ENCODE data around the gene CD79A.
A peak's percentile ranks its signal among the peaks of the same experiment; 100 is the strongest.

Gene CD79A

DNA sequence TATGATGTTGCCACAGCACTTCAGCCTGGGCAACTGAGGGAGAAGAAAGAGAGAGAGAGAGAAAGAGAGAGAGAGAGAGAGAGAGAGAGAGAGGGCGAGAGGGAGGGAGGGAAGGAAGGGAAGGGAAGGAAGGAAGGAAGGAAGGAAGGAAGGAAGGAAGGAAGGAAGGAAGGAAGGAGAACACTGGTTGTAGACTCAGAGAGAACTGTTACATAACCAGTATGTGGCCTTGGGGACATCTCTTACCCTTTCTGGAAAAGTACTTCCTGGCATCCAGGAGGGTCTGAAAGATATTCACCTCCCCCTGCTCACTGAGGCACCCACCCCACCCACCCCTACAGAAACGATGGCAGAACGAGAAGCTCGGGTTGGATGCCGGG is 3.2 kb downstream of the CD79A start:
- TF ChIP-seq TAF1 (IDR thresholded peaks at IDR 0.05; ENCODE audit: borderline replicate concordance, insufficient read depth, low read length) (no peak), SIN3A (IDR thresholded peaks at IDR 0.05; ENCODE audit: borderline replicate concordance, insufficient read depth, low read length) (no peak), FOXP2 (optimal IDR thresholded peaks at IDR 0.05; ENCODE audit: borderline replicate concordance, extremely low read depth, extremely low read length, insufficient read depth) (no peak), POLR2AphosphoS5 (IDR thresholded peaks at IDR 0.05; ENCODE audit: low read depth, low read length) (no peak)
- TF ChIP-seq, protein P1, sequence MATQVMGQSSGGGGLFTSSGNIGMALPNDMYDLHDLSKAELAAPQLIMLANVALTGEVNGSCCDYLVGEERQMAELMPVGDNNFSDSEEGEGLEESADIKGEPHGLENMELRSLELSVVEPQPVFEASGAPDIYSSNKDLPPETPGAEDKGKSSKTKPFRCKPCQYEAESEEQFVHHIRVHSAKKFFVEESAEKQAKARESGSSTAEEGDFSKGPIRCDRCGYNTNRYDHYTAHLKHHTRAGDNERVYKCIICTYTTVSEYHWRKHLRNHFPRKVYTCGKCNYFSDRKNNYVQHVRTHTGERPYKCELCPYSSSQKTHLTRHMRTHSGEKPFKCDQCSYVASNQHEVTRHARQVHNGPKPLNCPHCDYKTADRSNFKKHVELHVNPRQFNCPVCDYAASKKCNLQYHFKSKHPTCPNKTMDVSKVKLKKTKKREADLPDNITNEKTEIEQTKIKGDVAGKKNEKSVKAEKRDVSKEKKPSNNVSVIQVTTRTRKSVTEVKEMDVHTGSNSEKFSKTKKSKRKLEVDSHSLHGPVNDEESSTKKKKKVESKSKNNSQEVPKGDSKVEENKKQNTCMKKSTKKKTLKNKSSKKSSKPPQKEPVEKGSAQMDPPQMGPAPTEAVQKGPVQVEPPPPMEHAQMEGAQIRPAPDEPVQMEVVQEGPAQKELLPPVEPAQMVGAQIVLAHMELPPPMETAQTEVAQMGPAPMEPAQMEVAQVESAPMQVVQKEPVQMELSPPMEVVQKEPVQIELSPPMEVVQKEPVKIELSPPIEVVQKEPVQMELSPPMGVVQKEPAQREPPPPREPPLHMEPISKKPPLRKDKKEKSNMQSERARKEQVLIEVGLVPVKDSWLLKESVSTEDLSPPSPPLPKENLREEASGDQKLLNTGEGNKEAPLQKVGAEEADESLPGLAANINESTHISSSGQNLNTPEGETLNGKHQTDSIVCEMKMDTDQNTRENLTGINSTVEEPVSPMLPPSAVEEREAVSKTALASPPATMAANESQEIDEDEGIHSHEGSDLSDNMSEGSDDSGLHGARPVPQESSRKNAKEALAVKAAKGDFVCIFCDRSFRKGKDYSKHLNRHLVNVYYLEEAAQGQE (IDR thresholded peaks at IDR 0.05; ENCODE audit: insufficient read depth in 1 of 2, low read depth in 2 of 2, low read length in 2 of 2), result no peak

DNA sequence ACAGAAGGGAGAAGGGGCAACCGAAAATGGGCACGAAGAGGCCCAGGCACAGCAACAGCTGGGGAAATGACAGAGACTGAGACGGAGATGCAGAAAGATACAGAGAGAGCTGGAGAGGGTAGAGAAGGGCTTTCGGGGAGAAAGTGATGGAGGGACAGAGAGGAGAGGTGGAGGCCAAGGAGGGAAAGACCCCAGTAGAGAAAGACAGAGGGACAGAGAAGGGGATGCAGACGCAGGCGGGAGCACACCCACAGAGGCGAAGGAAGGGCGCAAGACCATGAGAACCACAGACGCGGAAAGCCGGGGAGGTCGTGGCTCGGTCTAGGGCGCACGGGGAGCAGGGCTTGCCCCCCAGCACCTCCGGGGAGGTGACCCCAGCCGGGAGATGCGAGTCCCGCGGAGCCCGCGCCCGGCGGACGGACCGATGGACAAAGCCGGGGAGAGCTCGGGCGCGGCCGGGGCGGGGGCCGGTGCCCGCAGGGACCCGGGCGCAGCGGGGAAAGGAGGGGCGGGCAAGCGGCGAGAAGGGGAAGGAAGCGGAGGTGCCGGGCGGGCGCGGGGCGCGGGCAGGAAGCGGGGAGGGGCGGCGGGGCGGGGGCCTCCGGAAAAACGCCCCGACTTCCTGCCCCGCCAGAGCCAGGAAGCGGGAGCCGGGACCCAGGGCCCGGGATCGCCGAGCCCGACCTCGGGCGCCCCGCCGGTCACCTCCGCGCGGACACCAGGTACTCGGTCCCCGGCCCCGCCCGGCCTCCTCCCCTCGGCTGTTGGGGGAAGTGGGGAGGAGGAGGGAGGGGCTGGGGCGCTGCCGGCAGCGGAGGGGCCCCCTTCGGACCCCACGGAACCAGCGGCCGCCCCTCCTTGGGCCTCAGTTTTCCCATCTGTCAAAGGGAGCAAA is 5.7 kb downstream of the CD79A start, which contains the start of gene ARHGEF1:
ARHGEF1 (plus strand) TSS at position 617 of the 895 bp plus-strand sequence. CDS start 4,899 bp downstream, outside the sequence.
- TF ChIP-seq, protein P1 (IDR thresholded peaks at IDR 0.05; ENCODE audit: insufficient read depth in 1 of 2, low read depth in 2 of 2, low read length in 2 of 2), result no peak
- TF ChIP-seq FOXP2 (optimal IDR thresholded peaks at IDR 0.05; ENCODE audit: borderline replicate concordance, extremely low read depth, extremely low read length, insufficient read depth) (no peak), SIN3A (IDR thresholded peaks at IDR 0.05; ENCODE audit: borderline replicate concordance, insufficient read depth, low read length) (no peak), POLR2AphosphoS5 (IDR thresholded peaks at IDR 0.05; ENCODE audit: low read depth, low read length) (no peak), TAF1 (IDR thresholded peaks at IDR 0.05; ENCODE audit: borderline replicate concordance, insufficient read depth, low read length) (no peak)

DNA sequence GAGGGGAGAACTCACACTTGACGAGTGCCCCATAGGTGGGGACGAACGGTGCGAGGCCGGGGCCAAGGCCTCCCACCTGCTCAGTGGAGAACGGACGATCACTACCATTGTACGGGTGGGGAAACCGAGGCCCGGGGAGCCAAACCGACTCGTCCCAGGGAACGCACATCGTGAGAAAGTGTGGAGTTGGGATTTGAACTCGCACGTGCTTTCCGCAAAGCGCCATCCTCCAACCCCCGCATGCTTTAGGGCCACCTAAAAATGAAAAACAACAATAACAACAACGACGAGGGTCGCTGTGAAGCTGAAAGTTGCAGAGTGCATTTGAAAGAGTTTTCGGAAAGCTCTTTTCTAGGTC is 6.4 kb downstream of the CD79A start:
- TF ChIP-seq TAF1 (IDR thresholded peaks at IDR 0.05; ENCODE audit: borderline replicate concordance, insufficient read depth, low read length), result no peak
- TF ChIP-seq SIN3A (IDR thresholded peaks at IDR 0.05; ENCODE audit: borderline replicate concordance, insufficient read depth, low read length), result no peak; the same call in 1 of the 2 replicates
- no peak for TF ChIP-seq FOXP2 (optimal IDR thresholded peaks at IDR 0.05; ENCODE audit: borderline replicate concordance, extremely low read depth, extremely low read length, insufficient read depth)
- TF ChIP-seq POLR2AphosphoS5 (IDR thresholded peaks at IDR 0.05; ENCODE audit: low read depth, low read length), result no peak
- TF ChIP-seq, protein P1 (IDR thresholded peaks at IDR 0.05; ENCODE audit: insufficient read depth in 1 of 2, low read depth in 2 of 2, low read length in 2 of 2), result no peak

DNA sequence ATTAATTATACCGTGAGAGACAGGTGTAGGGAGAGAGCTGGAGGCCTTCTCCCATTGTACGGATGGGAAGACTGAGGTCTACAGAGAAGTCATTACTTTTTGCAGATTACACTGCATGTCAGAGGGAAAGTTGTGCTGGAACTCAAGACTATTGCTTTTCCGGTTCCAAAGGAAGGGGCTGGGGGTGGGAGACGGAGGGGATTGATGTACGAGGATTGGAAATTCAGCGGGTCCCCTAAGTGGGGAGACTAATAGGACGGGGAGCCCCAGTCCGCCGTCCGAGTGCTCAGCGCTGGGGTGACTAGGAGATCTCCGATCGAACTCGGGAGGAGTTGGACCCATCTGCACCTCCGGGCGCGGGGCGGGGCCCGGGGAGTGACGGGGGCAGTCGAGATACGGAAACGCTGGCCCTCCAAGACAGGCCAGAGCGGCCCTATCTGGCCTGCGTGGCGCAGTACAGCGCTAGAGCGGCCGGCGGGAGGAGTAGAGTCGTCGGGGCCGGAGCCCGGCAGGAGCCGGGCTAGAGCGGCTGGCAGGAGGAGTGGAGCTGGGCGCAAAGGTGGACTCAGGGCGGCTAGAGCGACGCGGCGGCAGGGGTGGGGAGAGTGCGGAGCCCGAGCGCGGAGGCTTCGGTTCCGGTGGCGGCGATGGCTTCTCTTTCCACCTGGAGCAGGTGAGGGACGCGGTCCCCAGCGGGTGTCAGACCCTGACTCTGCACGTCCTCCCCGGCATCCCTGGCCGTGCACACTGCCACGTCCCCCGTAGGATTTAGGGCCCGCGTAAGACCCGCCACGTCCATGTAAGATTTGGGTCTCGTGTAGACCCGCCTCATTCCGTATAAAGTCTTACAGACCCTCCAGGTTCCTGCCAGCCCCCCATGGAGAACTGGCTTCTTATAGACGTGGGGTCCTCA is 7.0 kb downstream of the CD79A start:
- TF ChIP-seq SIN3A (IDR thresholded peaks at IDR 0.05; ENCODE audit: borderline replicate concordance, insufficient read depth, low read length), result peak; percentile 72; the same call in 1 of the 2 replicates
- TF ChIP-seq POLR2AphosphoS5 (IDR thresholded peaks at IDR 0.05; ENCODE audit: low read depth, low read length), result peak; percentile 81
- TF ChIP-seq FOXP2 (optimal IDR thresholded peaks at IDR 0.05; ENCODE audit: borderline replicate concordance, extremely low read depth, extremely low read length, insufficient read depth), result peak; percentile 79
- TF ChIP-seq TAF1 (IDR thresholded peaks at IDR 0.05; ENCODE audit: borderline replicate concordance, insufficient read depth, low read length), result peak; percentile 52; the same call in 1 of the 2 replicates
- TF ChIP-seq, protein P1 (IDR thresholded peaks at IDR 0.05; ENCODE audit: insufficient read depth in 1 of 2, low read depth in 2 of 2, low read length in 2 of 2), result peak in 1 of 2 experiments; percentile 55; a peak in 1 of 4 replicates

All from PFSK-1 (cell line).